Smooth muscle cell (in vitro differentiated cells): ENCODE results near the gene DCDC1. TPM values are rescaled to one million over a fixed set of nuclear protein-coding genes. Genes with fewer than 3 reads are reported as not detected.

Experiments used
- DNase-seq: peaks from one replicate; lab custom pipeline; 2025; ENCODE audit not compliant: unreplicated experiment; lab: John Stamatoyannopoulos, UW
- H2AFZ ChIP-seq: fragments of 200-600 bp; sonication (generic); 2 replicates; pipeline ENCODE4 v1.6.0; 2016; ENCODE audit warnings: antibody characterized with exemption, low read depth, mild to moderate bottlenecking
- H3F3A ChIP-seq: fragments of 200-600 bp; sonication (generic); 2 replicates; pipeline ENCODE4 v1.6.0; 2017; ENCODE audit warnings: antibody characterized with exemption, low read depth
- H3K27ac ChIP-seq: fragments of 200-600 bp; sonication (generic); 2 replicates; pipeline ENCODE4 v1.5.1; 2016; ENCODE audit warnings: low read depth, mild to moderate bottlenecking
- H3K27me3 ChIP-seq: fragments of 200-600 bp; sonication (generic); 2 replicates; pipeline ENCODE4 v1.6.1; 2016; ENCODE audit warnings: low read depth, mild to moderate bottlenecking
- H3K36me3 ChIP-seq: fragments of 200-600 bp; sonication (generic); 2 replicates; pipeline ENCODE4 v1.5.1; 2016; ENCODE audit warnings: low read depth
- H3K4me1 ChIP-seq: fragments of 200-600 bp; sonication (generic); 2 replicates; pipeline ENCODE4 v1.5.1; 2016; ENCODE audit warnings: low read depth
- H3K4me2 ChIP-seq: fragments of 200-600 bp; sonication (generic); 2 replicates; pipeline ENCODE4 v1.6.0; 2016; ENCODE audit warnings: mild to moderate bottlenecking
- H3K4me3 ChIP-seq: fragments of 200-600 bp; sonication (generic); 2 replicates; pipeline ENCODE4 v1.5.1; 2016; ENCODE audit warnings: mild to moderate bottlenecking
- H3K79me2 ChIP-seq: fragments of 200-600 bp; sonication (generic); 2 replicates; pipeline ENCODE4 v1.6.0; 2016; ENCODE audit warnings: low read depth, mild to moderate bottlenecking
- H3K9ac ChIP-seq: fragments of 200-600 bp; sonication (generic); 2 replicates; pipeline ENCODE4 v1.6.0; 2016; ENCODE audit warnings: low read depth
- H3K9me3 ChIP-seq: fragments of 200-600 bp; sonication (generic); replicated peaks from 2 replicates; pipeline ENCODE4 v1.5.1; 2016; ENCODE audit warnings: low read depth
- H4K20me1 ChIP-seq: fragments of 200-600 bp; sonication (generic); 2 replicates; pipeline ENCODE4 v1.6.0; 2016; ENCODE audit warnings: low read depth
- CTCF ChIP-seq: fragments of 200-600 bp; sonication (generic); IDR thresholded peaks from 2 replicates; pipeline ENCODE4 v1.5.1; 2017; ENCODE audit warnings: borderline replicate concordance, mild to moderate bottlenecking, antibody characterized with exemption; ENCODE audit not compliant: insufficient read depth, poor library complexity, severe bottlenecking
- WGBS: methylation state at CpG from one replicate; pipeline ENCODE4 v1.1.7; 2016; ENCODE audit warnings: low lambda C conversion rate; 5-methylcytosine and 5-hydroxymethylcytosine counted together
- polyA plus RNA-seq: library from polyadenylated mRNA; unstranded; fragments of >200 nt; fragmentation: Nextera tagmentation; extraction: Ambion mirVana; gene quantifications from 2 replicates; pipeline ENCODE4 v1.2.1, GENCODE V29; 2016
- total RNA-seq: library from RNA; depleted of rRNA; stranded (reverse); fragments of >200 nt; gene quantifications from 2 replicates; pipeline ENCODE4 v1.2.3, GENCODE V29; 2014

Gene DCDC1
- total and polyA plus RNA-seq, 2 experiments from 2014 or later = 0.39 to 0.45 TPM

GRCh38 chr11:30861064-30861463, 508.5 kb downstream of the DCDC1 start:
- peaks cover 18% of the 10 kb centered on the region for H3K4me1 ChIP-seq
- H3K36me3 ChIP-seq = no peaks in the 10 kb centered on the region
- no peaks in the 10 kb centered on the region for H3K79me2 ChIP-seq
- no peak overlapping the region for H3K4me2 ChIP-seq
- no peak overlapping the region for H3K9ac ChIP-seq
- no peak for TF ChIP-seq CTCF
- H4K20me1 ChIP-seq = no peaks in the 10 kb centered on the region
- WGBS = 85% methylated on average over 7 of the region's 7 CpGs
- no peak overlapping the region for H2AFZ ChIP-seq
- H3K27me3 ChIP-seq = no peaks in the 10 kb centered on the region
- no peak overlapping the region for H3K27ac ChIP-seq
- no peaks in the 10 kb centered on the region for H3K9me3 ChIP-seq
- DNase-seq = no peak
- H3K4me3 ChIP-seq = no peak overlapping the region
- H3F3A ChIP-seq = no peaks in the 10 kb centered on the region

GRCh38 chr11:30860146-30860545, 509.4 kb downstream of the DCDC1 start:
- WGBS = 87% methylated on average over 2 of the region's 2 CpGs
- Histone ChIP-seq H3K36me3 (no peaks in the 10 kb centered on the region), H3K9me3 (no peaks in the 10 kb centered on the region), H3K27ac (no peak overlapping the region), H4K20me1 (no peaks in the 10 kb centered on the region), H3F3A (no peaks in the 10 kb centered on the region), H3K4me2 (no peak overlapping the region), H3K4me3 (no peak overlapping the region), H3K79me2 (no peaks in the 10 kb centered on the region), H2AFZ (no peak overlapping the region), H3K9ac (no peak overlapping the region), H3K27me3 (no peaks in the 10 kb centered on the region), H3K4me1 (peaks cover 18% of the 10 kb centered on the region)
- no peak for DNase-seq
- no peak for TF ChIP-seq CTCF

- DNase-seq = no peak
- H3K27me3 ChIP-seq = no peaks in the 10 kb centered on the region
- H3K27ac ChIP-seq = no peak overlapping the region
- no peaks in the 10 kb centered on the region for H3K79me2 ChIP-seq
- no peak overlapping the region for H3K4me2 ChIP-seq
- no peak overlapping the region for H3K9ac ChIP-seq
- 60% methylated on average over 3 of the region's 3 CpGs for WGBS
- no peaks in the 10 kb centered on the region for H3K9me3 ChIP-seq
- no peak overlapping the region for H3K4me3 ChIP-seq
- no peaks in the 10 kb centered on the region for H4K20me1 ChIP-seq
- H2AFZ ChIP-seq = no peak overlapping the region
- H3K36me3 ChIP-seq = no peaks in the 10 kb centered on the region
- TF ChIP-seq CTCF = no peak
- peaks cover 18% of the 10 kb centered on the region for H3K4me1 ChIP-seq
- H3F3A ChIP-seq = no peaks in the 10 kb centered on the region
Measured at GRCh38 chr11:30859669-30860068, 509.9 kb downstream of the DCDC1 start.

- Histone ChIP-seq H3K4me3 (no peak overlapping the region), H3K4me2 (no peak overlapping the region), H3K79me2 (no peaks in the 10 kb centered on the region), H3K9me3 (no peaks in the 10 kb centered on the region), H3F3A (no peaks in the 10 kb centered on the region), H2AFZ (no peak overlapping the region), H3K36me3 (no peaks in the 10 kb centered on the region), H3K27ac (no peak overlapping the region), H3K9ac (no peak overlapping the region), H3K4me1 (peaks cover 11% of the 10 kb centered on the region), H4K20me1 (no peaks in the 10 kb centered on the region), H3K27me3 (no peaks in the 10 kb centered on the region)
- DNase-seq = no peak
- 69% methylated on average over 5 of the region's 5 CpGs for WGBS
- TF ChIP-seq CTCF = peak; percentile 67
Measured at GRCh38 chr11:30855383-30856006, 514.0 kb downstream of the DCDC1 start.
